BLaER1 (cell line): ENCODE measurements around the gene GPR78.

Experiments
- H3K27ac ChIP-seq: shearing (Covaris generic); formaldehyde crosslinking; 2 replicates; pipeline ENCODE4 v1.8.1; 2022
- H3K27me3 ChIP-seq: shearing (Covaris generic); formaldehyde crosslinking; 2 replicates; pipeline ENCODE4 v1.8.1; 2022
- H3K36me3 ChIP-seq: shearing (Covaris generic); formaldehyde crosslinking; 2 replicates; pipeline ENCODE4 v1.8.1; 2022
- H3K4me1 ChIP-seq: shearing (Covaris generic); formaldehyde crosslinking; 2 replicates; pipeline ENCODE4 v1.8.1; 2022
- H3K4me2 ChIP-seq: shearing (Covaris generic); formaldehyde crosslinking; 2 replicates; pipeline ENCODE4 v1.8.1; 2022
- H3K4me3 ChIP-seq: shearing (Covaris generic); formaldehyde crosslinking; 2 replicates; pipeline ENCODE4 v1.8.1; 2022
- H3K9ac ChIP-seq: shearing (Covaris generic); formaldehyde crosslinking; 2 replicates; pipeline ENCODE4 v1.8.1; 2022
- H3K9me3 ChIP-seq: shearing (Covaris generic); formaldehyde crosslinking; 2 replicates; pipeline ENCODE4 v1.8.1; 2022
- H4K20me1 ChIP-seq: shearing (Covaris generic); formaldehyde crosslinking; 2 replicates; pipeline ENCODE4 v1.8.1; 2022
- Cebpa-rat ChIP-seq: shearing (Covaris generic); IDR thresholded peaks from 2 replicates; pipeline ENCODE4 v1.8.1; 2022

GPR78 gene

GRCh38 chr4:8605289-8605688 is 25.1 kb downstream of the GPR78 start:
- Histone ChIP-seq H3K27me3 (no peaks in the 10 kb centered on the region), H3K9me3 (no peaks in the 10 kb centered on the region), H3K4me3 (no peak overlapping the region), H3K9ac (no peak overlapping the region), H3K27ac (no peak overlapping the region), H3K4me2 (peak overlapping the region; percentile 82), H3K36me3 (no peaks in the 10 kb centered on the region), H3K4me1 (peaks cover 98% of the 10 kb centered on the region), H4K20me1 (no peaks in the 10 kb centered on the region)
- TF ChIP-seq Cebpa-rat = no peak

- Histone ChIP-seq H3K9me3 (no peaks in the 10 kb centered on the region), H3K4me2 (no peak overlapping the region), H3K4me3 (no peak overlapping the region), H3K9ac (no peak overlapping the region), H3K27me3 (no peaks in the 10 kb centered on the region), H4K20me1 (no peaks in the 10 kb centered on the region), H3K36me3 (no peaks in the 10 kb centered on the region), H3K4me1 (peaks cover 98% of the 10 kb centered on the region), H3K27ac (peak overlapping the region; percentile 18; the same call in 1 of the 2 replicates)
- no peak for TF ChIP-seq Cebpa-rat
These were observed 26.3 kb downstream of the GPR78 start for GRCh38 chr4:8606476-8606875.

GRCh38 chr4:8606966-8607365 is 26.8 kb downstream of the GPR78 start:
- Histone ChIP-seq H4K20me1 (no peaks in the 10 kb centered on the region), H3K9me3 (no peaks in the 10 kb centered on the region), H3K9ac (no peak overlapping the region), H3K4me1 (peaks cover 98% of the 10 kb centered on the region), H3K27ac (peak overlapping the region; percentile 18; the same call in 1 of the 2 replicates), H3K36me3 (no peaks in the 10 kb centered on the region), H3K4me3 (no peak overlapping the region), H3K27me3 (0 out of 2 replicates have a peak, but pooled peaks cover 3% of the 10 kb centered on the region), H3K4me2 (peak overlapping the region; percentile 88)
- no peak for TF ChIP-seq Cebpa-rat

GRCh38 chr4:8607603-8608481 is 27.6 kb downstream of the GPR78 start:
- peak overlapping the region; percentile 88 for H3K4me2 ChIP-seq
- H3K27ac ChIP-seq = peak overlapping the region; percentile 37; the same call in 1 of the 2 replicates
- H3K36me3 ChIP-seq = no peaks in the 10 kb centered on the region
- H3K9me3 ChIP-seq = no peaks in the 10 kb centered on the region
- H4K20me1 ChIP-seq = no peaks in the 10 kb centered on the region
- H3K4me1 ChIP-seq = peaks cover 96% of the 10 kb centered on the region
- H3K4me3 ChIP-seq = no peak overlapping the region
- H3K9ac ChIP-seq = no peak overlapping the region; the same call in 1 of the 2 replicates
- H3K27me3 ChIP-seq = peaks cover 8% of the 10 kb centered on the region; the same call in 1 of the 2 replicates
- TF ChIP-seq Cebpa-rat = no peak

GRCh38 chr4:8608714-8609391 is 28.7 kb downstream of the GPR78 start:
- Histone ChIP-seq H3K27ac (no peak overlapping the region), H3K36me3 (no peaks in the 10 kb centered on the region), H3K9ac (no peak overlapping the region), H3K27me3 (peaks cover 8% of the 10 kb centered on the region; the same call in 1 of the 2 replicates), H4K20me1 (no peaks in the 10 kb centered on the region), H3K4me3 (0 out of 2 replicates have a peak overlapping the region, but pooled peaks have one; percentile 38), H3K4me1 (peaks cover 96% of the 10 kb centered on the region), H3K4me2 (peak overlapping the region; percentile 88), H3K9me3 (no peaks in the 10 kb centered on the region)
- TF ChIP-seq Cebpa-rat = no peak

- Histone ChIP-seq H3K27me3 (peaks cover 8% of the 10 kb centered on the region; the same call in 1 of the 2 replicates), H3K4me3 (peak overlapping the region; percentile 38; the same call in 1 of the 2 replicates), H3K36me3 (no peaks in the 10 kb centered on the region), H3K4me2 (peak overlapping the region; percentile 88), H3K27ac (no peak overlapping the region), H3K9ac (peak overlapping the region; percentile 9; the same call in 1 of the 2 replicates), H4K20me1 (no peaks in the 10 kb centered on the region), H3K9me3 (no peaks in the 10 kb centered on the region), H3K4me1 (peaks cover 96% of the 10 kb centered on the region)
- TF ChIP-seq Cebpa-rat = no peak
These were observed 29.2 kb downstream of the GPR78 start for GRCh38 chr4:8609406-8609805.

GRCh38 chr4:8609824-8610350 is 29.7 kb downstream of the GPR78 start:
- H3K4me3 ChIP-seq = peak overlapping the region; percentile 38; the same call in 1 of the 2 replicates
- no peaks in the 10 kb centered on the region for H3K9me3 ChIP-seq
- H4K20me1 ChIP-seq = no peaks in the 10 kb centered on the region
- no peak overlapping the region for H3K27ac ChIP-seq
- peaks cover 96% of the 10 kb centered on the region for H3K4me1 ChIP-seq
- H3K9ac ChIP-seq = peak overlapping the region; percentile 9; the same call in 1 of the 2 replicates
- H3K4me2 ChIP-seq = peak overlapping the region; percentile 88
- H3K36me3 ChIP-seq = no peaks in the 10 kb centered on the region
- H3K27me3 ChIP-seq = peaks cover 8% of the 10 kb centered on the region; the same call in 1 of the 2 replicates
- TF ChIP-seq Cebpa-rat = no peak

GRCh38 chr4:8610858-8611616 is 30.8 kb downstream of the GPR78 start:
- H3K9me3 ChIP-seq = no peaks in the 10 kb centered on the region

GRCh38 chr4:8612646-8613045 is 32.5 kb downstream of the GPR78 start:
- Histone ChIP-seq H3K36me3 (no peaks in the 10 kb centered on the region), H3K4me2 (peak overlapping the region; percentile 81), H3K27me3 (peaks cover 21% of the 10 kb centered on the region), H3K9ac (no peak overlapping the region), H4K20me1 (no peaks in the 10 kb centered on the region), H3K27ac (no peak overlapping the region), H3K4me1 (peaks cover 89% of the 10 kb centered on the region), H3K9me3 (no peaks in the 10 kb centered on the region), H3K4me3 (no peak overlapping the region)
- TF ChIP-seq Cebpa-rat = no peak

More at GRCh38 chr4:8610858-8611616, 30.8 kb downstream of the GPR78 start:
- no peaks in the 10 kb centered on the region for H3K36me3 ChIP-seq
- peaks cover 8% of the 10 kb centered on the region; the same call in 1 of the 2 replicates for H3K27me3 ChIP-seq
- no peak overlapping the region for H3K27ac ChIP-seq
- no peak overlapping the region for H3K4me3 ChIP-seq
- H4K20me1 ChIP-seq = no peaks in the 10 kb centered on the region
- peaks cover 98% of the 10 kb centered on the region for H3K4me1 ChIP-seq
- H3K4me2 ChIP-seq = peak overlapping the region; percentile 88
- H3K9ac ChIP-seq = no peak overlapping the region
- TF ChIP-seq Cebpa-rat = no peak
